Naive thymus-derived CD4-positive, alpha-beta T cell (primary cell): ENCODE results near the gene SUFU. TPM values are rescaled to one million over a fixed set of nuclear protein-coding genes. Genes with fewer than 3 reads are reported as not detected.
A peak's percentile ranks its signal among the peaks of the same experiment; 100 is the strongest.

Experiments used
- ATAC-seq: fragments of 150-1000 bp; cut with Tn5 transposase; 2 replicates; pipeline ENCODE4 v1.10.0; 2021; ENCODE audit warnings: mild to moderate bottlenecking, moderate library complexity
- CTCF ChIA-PET: fragments of 350-600 bp; sonication (Branson Sonifier 250); formaldehyde crosslinking; loops from one replicate; lab custom pipeline; 2021; ENCODE audit warnings: antibody characterized with exemption; lab: Charles Lee
- POLR2A ChIA-PET: fragments of 350-600 bp; sonication (Branson Sonifier 250); formaldehyde crosslinking; loops from one replicate; lab custom pipeline; 2021; ENCODE audit warnings: antibody characterized with exemption, inconsistent platforms; lab: Charles Lee
- DNase-seq, 9 donors: peaks; one replicate each; pipeline versions ENCODE4 v3.0.0 to v3.0.0-alpha.2; 2020 to 2022; ENCODE audit warnings: mixed read lengths in 1 of 9
- H3K27ac ChIP-seq: one replicate; pipeline ENCODE4 v1.7.0; 2013; ENCODE audit warnings: mild to moderate bottlenecking, low read depth, low read length, moderate library complexity
- H3K27me3 ChIP-seq, 2 donors: one replicate each; pipeline ENCODE4 v1.7.0; 2013; ENCODE audit warnings: low read length in 2 of 2, mild to moderate bottlenecking in 2 of 2, moderate library complexity in 2 of 2; ENCODE audit not compliant: control insufficient read depth in 2 of 2, insufficient read depth in 2 of 2
- H3K36me3 ChIP-seq, 3 experiments: 1 replicate in 2 of 3; 2 replicates in 1 of 3; pipeline ENCODE4 v1.7.0; 2013; ENCODE audit warnings: low read length in 3 of 3, mild to moderate bottlenecking in 3 of 3, moderate library complexity in 1 of 3; ENCODE audit not compliant: insufficient read depth in 3 of 3, control insufficient read depth in 2 of 3
- H3K4me1 ChIP-seq, 2 donors: one replicate each; pipeline ENCODE4 v1.7.0; 2013; ENCODE audit warnings: low read length in 2 of 2, mild to moderate bottlenecking in 2 of 2, moderate library complexity in 1 of 2; ENCODE audit not compliant: control insufficient read depth in 2 of 2, insufficient read depth in 2 of 2
- H3K4me3 ChIP-seq: 2 replicates; pipeline ENCODE4 v1.7.0; 2013; ENCODE audit warnings: mild to moderate bottlenecking, low read length
- H3K9me3 ChIP-seq, 3 experiments: 1 replicate in 2 of 3; 2 replicates in 1 of 3; pipeline ENCODE4 v1.7.0; 2013; ENCODE audit warnings: low read length in 3 of 3; ENCODE audit not compliant: control insufficient read depth in 2 of 3
- H3K27ac Mint-ChIP-seq, 9 donors: one replicate each; pipeline ENCODE4 v1.8.0; 2020 to 2022; ENCODE audit warnings: mixed read lengths in 9 of 9, mild to moderate bottlenecking in 8 of 9, moderate library complexity in 5 of 9, inconsistent platforms in 2 of 9
- H3K27me3 Mint-ChIP-seq, 5 donors: one replicate each; pipeline ENCODE4 v1.8.0; 2021 to 2022; ENCODE audit warnings: mixed read lengths in 5 of 5, mild to moderate bottlenecking in 1 of 5
- H3K36me3 Mint-ChIP-seq, 5 donors: one replicate each; pipeline ENCODE4 v1.8.0; 2020 to 2022; ENCODE audit warnings: mixed read lengths in 5 of 5, mild to moderate bottlenecking in 3 of 5, inconsistent platforms in 1 of 5
- H3K4me1 Mint-ChIP-seq, 7 donors: one replicate each; pipeline ENCODE4 v1.8.0; 2020 to 2022; ENCODE audit warnings: mixed read lengths in 7 of 7, mild to moderate bottlenecking in 3 of 7, inconsistent platforms in 1 of 7
- H3K4me3 Mint-ChIP-seq, 10 donors: one replicate each; pipeline ENCODE4 v1.8.0; 2020 to 2022; ENCODE audit warnings: mild to moderate bottlenecking in 10 of 10, mixed read lengths in 10 of 10, moderate library complexity in 6 of 10, inconsistent platforms in 2 of 10
- H3K9me3 Mint-ChIP-seq, 11 donors: one replicate each; pipeline ENCODE4 v1.8.0; 2020 to 2022; ENCODE audit warnings: mixed read lengths in 11 of 11, mild to moderate bottlenecking in 4 of 11, inconsistent platforms in 1 of 11, moderate library complexity in 1 of 11
- intact Hi-C, 2 donors: fragments of 100-400 bp; cut with micrococcal nuclease; formaldehyde crosslinking; loops; one replicate each; pipeline ENCODE4 v1.15.1; 2023
- polyA plus RNA-seq, 2 donors: library from polyadenylated mRNA; unstranded; fragments of 300-500 nt; fragmentation: Illumina TruSeq; gene quantifications; one replicate each; pipeline ENCODE4 v1.2.3, GENCODE V29; 2021
- total RNA-seq, 6 experiments: library from RNA in 5 of 6; stranded (reverse) in 5 of 6; gene quantifications; 1 replicate in 5 of 6; 2 replicates in 1 of 6; pipeline ENCODE4 v1.2.3 and lab custom pipeline; 2021 to 2026

Gene SUFU
- total and polyA plus RNA-seq, 7 experiments from 2014 or later: 2.9 to 17.5 (median 14.4) TPM

DNA sequence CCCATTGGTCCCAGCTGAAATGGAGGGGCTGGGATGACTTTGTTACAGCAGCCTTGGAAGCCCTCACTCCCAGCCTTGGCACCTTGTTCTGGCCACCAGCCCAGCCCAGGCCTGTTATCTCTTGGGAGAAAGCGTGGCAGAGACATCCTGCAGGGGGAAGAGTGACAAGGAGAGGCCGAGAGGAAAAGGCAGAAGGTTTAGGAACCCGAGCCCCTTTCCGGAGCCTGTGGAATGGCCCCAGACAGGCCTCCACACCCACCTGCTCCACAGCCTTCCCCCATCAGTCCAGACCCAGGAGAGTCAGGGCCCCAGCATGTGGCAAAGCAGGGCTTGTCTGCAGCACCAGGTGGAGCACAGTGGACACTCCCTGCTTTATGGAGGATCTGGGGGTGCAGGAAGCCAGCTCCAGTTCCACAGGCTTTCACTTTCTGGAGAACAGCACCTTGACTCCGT is 116.4 kb downstream of the SUFU start:
- no peak overlapping the region for H3K4me3 ChIP-seq
- POLR2A ChIA-PET: no interaction called here
- peak overlapping the region in 1 of 9 donors; percentile 36 for H3K27ac Mint-ChIP-seq
- DNase-seq: no peak
- peaks cover 0 to 1% (median 0%) of the 10 kb centered on the region in 11 donors for H3K9me3 Mint-ChIP-seq
- H3K27ac ChIP-seq: no peak overlapping the region
- H3K4me1 Mint-ChIP-seq: peaks cover 0 to 3% (median 0%) of the 10 kb centered on the region in 7 donors
- CTCF ChIA-PET: no interaction called here
- ATAC-seq: no peak
- no peaks in the 10 kb centered on the region for H3K27me3 ChIP-seq
- H3K4me1 ChIP-seq: no peaks in the 10 kb centered on the region
- peaks cover 0 to 67% (median 5%) of the 10 kb centered on the region in 3 experiments for H3K36me3 ChIP-seq
- peaks cover 0 to 22% (median 5%) of the 10 kb centered on the region in 5 donors for H3K36me3 Mint-ChIP-seq
- no peaks in the 10 kb centered on the region for H3K27me3 Mint-ChIP-seq
- H3K4me3 Mint-ChIP-seq: no peak overlapping the region
- H3K9me3 ChIP-seq: no peaks in the 10 kb centered on the region
- intact Hi-C loops: no loop called here

- H3K27me3 ChIP-seq: no peaks in the 10 kb centered on the region
- POLR2A ChIA-PET: no interaction called here
- no peaks in the 10 kb centered on the region for H3K4me1 ChIP-seq
- no peaks in the 10 kb centered on the region for H3K27me3 Mint-ChIP-seq
- peaks cover 0 to 1% (median 0%) of the 10 kb centered on the region in 11 donors for H3K9me3 Mint-ChIP-seq
- H3K4me3 ChIP-seq: no peak overlapping the region
- no peaks in the 10 kb centered on the region for H3K9me3 ChIP-seq
- peak overlapping the region in 4 of 9 donors; percentile 22 to 86 (median 42) for H3K27ac Mint-ChIP-seq
- peaks cover 0 to 22% (median 5%) of the 10 kb centered on the region in 5 donors for H3K36me3 Mint-ChIP-seq
- no peak overlapping the region for H3K27ac ChIP-seq
- intact Hi-C loops: no loop called here
- CTCF ChIA-PET: no interaction called here
- no peak overlapping the region for H3K4me3 Mint-ChIP-seq
- peaks cover 0 to 61% (median 5%) of the 10 kb centered on the region in 3 experiments for H3K36me3 ChIP-seq
- peaks cover 0 to 3% (median 0%) of the 10 kb centered on the region in 7 donors for H3K4me1 Mint-ChIP-seq
- DNase-seq (no peak), ATAC-seq (no peak)
These were observed 117.0 kb downstream of the SUFU start for GRCh38 chr10:102620591-102621442.

DNA sequence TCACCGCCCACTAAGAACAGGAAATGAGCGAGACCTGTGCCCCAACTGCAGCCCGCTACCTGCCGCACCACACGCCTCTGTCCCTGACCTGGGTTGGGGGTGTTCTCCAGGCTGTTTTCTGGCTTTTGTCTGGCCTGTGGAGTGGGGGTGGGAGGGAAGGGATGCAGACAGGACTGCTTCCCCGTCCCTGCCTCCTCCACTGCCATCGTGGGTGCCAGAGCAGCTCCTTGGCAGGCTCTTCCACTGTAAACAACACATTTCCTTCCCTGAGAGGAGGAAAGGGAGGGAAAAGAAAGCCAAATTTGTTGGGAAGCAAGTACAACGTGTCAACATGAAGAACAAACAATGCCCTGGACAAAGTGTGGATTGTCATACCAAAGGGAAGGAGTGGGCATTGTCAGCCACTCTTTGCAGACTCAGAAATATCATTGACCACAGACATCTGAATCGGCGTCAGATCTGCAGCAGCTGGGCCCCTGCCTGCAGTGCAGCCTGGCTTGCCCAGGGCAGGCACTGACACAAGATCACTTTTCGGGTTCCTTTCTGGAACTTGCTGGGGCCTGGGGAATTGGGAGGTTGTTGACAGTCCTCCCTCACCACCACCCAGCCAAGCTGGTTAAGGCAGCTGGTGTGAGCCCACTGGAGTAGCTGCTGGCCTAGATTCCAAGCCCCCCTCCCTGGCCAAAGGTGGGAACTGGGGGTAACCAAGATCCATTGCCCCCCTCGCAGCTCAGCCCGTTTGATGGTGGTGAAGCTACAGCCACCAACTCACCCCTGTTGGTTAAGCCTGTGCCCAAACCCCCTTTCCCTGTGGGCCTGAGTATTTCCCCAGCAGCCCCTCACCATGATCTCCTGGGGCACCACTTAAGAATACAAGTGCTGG is 117.9 kb downstream of the SUFU start:
- Histone ChIP-seq H3K4me1 (no peaks in the 10 kb centered on the region), H3K9me3 (no peaks in the 10 kb centered on the region), H3K4me3 (no peak overlapping the region), H3K36me3 (peaks cover 0 to 53% (median 5%) of the 10 kb centered on the region in 3 experiments), H3K27ac (no peak overlapping the region), H3K27me3 (no peaks in the 10 kb centered on the region)
- DNase-seq (no peak), ATAC-seq (no peak)
- Mint-ChIP-seq H3K36me3 (peaks cover 0 to 20% (median 4%) of the 10 kb centered on the region in 5 donors), H3K27ac (peak overlapping the region in 2 of 9 donors; percentile 48 to 86), H3K9me3 (peaks cover 0 to 1% (median 0%) of the 10 kb centered on the region in 11 donors), H3K4me1 (no peaks in the 10 kb centered on the region), H3K27me3 (no peaks in the 10 kb centered on the region), H3K4me3 (no peak overlapping the region)
- POLR2A ChIA-PET: interaction anchor here (0.7 kb wide), 1 partner anchor 139 kb away, joined by 3 read pairs; no protein-coding TSS in a partner anchor
- intact Hi-C loops: no loop called here
- CTCF ChIA-PET: no interaction called here

DNA sequence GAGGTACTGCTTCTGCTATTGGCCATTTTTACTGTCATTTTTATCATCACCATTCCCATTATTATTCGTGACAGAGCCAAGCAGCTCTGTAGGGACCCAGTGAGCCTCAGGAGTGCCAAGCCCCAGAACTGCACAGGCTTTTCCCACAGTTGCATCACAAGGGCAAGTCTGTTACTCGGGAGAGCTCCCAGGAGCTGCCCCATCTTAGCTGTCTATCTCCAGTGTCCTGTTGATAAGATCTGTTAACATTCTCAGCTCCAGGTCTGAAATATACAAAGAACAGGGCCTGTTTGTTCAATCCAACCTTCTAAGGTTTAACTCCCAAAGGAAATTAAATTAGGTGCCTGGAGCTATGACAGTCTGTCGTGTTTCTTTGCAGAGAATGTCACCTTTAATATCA is 120.3 kb downstream of the SUFU start:
- H3K9me3 ChIP-seq: no peaks in the 10 kb centered on the region
- H3K4me1 Mint-ChIP-seq: no peaks in the 10 kb centered on the region
- ATAC-seq (no peak), DNase-seq (no peak)
- intact Hi-C loops: no loop called here
- H3K36me3 Mint-ChIP-seq: no peaks in the 10 kb centered on the region
- no peaks in the 10 kb centered on the region for H3K27me3 Mint-ChIP-seq
- no peak overlapping the region for H3K27ac ChIP-seq
- peaks cover 0 to 1% (median 0%) of the 10 kb centered on the region in 11 donors for H3K9me3 Mint-ChIP-seq
- ChIA-PET POLR2A (interaction anchor here (0.7 to 1.3 kb wide), 2 partner anchors 20 to 70 kb away, joined by 3 to 5 read pairs; partner anchors contain the start of gene TRIM8), CTCF (interaction anchor here (0.7 kb wide), 1 partner anchor 84 kb away, joined by 3 read pairs; no protein-coding TSS in a partner anchor)
- no peaks in the 10 kb centered on the region for H3K27me3 ChIP-seq
- peaks cover 0 to 38% (median 0%) of the 10 kb centered on the region in 3 experiments for H3K36me3 ChIP-seq
- no peak overlapping the region for H3K4me3 ChIP-seq
- H3K4me3 Mint-ChIP-seq: no peak overlapping the region
- H3K27ac Mint-ChIP-seq: peak overlapping the region in 2 of 9 donors; percentile 8 to 70
- no peaks in the 10 kb centered on the region for H3K4me1 ChIP-seq

DNA sequence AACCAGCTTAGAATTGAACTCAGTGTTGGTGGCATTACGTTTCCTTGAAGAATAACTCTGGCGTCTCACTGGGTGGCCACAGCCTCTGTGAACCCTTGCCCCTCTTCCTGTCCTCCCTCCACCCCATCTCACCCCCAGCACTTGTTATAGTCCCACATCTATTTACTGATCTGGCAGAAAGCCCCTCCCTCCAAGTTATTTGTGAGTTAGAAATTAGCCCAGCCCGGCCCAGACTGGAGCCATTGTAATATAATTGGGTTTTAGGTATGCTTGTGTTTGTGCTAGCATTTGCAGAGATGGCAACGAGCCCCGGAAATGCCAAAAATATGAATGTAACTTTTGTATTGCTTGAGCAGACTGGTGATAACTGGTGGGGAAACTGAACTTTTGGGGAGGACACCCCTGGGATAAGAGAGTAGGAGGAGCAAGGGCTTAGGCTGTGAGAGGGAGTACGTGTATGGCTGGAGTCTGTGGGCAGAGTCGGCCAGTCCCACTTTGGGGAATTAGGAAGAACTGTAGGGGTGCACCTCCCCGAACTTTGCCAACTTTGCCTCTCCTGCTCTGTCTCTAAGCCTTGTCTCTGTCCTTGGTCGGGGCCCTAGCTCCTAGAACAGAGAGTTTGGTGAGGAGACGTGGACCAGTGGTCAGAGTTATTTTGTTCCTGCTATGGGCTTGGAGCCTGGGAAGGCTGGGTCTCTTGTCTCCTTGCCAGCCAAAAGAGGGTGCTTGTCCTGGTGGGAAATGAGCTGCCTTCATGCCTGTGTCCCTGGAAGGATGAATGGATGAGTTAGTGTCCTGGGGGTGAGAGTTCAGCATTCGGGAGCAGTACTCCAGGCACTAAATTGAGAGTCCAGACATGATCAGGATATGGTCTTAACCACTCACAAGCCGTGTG is 121.2 kb downstream of the SUFU start:
- Mint-ChIP-seq H3K36me3 (no peaks in the 10 kb centered on the region), H3K9me3 (peaks cover 0 to 1% (median 0%) of the 10 kb centered on the region in 11 donors), H3K4me3 (no peak overlapping the region), H3K27me3 (no peaks in the 10 kb centered on the region), H3K27ac (peak overlapping the region in 4 of 9 donors; percentile 44 to 78 (median 70)), H3K4me1 (no peaks in the 10 kb centered on the region)
- intact Hi-C loops: no loop called here
- ChIA-PET CTCF (no interaction called here), POLR2A (interaction anchor here (0.7 to 1.3 kb wide), 2 partner anchors 19 to 71 kb away, joined by 3 to 5 read pairs; partner anchors contain the start of gene TRIM8)
- no peak for ATAC-seq
- no peak overlapping the region for H3K27ac ChIP-seq
- no peaks in the 10 kb centered on the region for H3K9me3 ChIP-seq
- DNase-seq: no peak
- no peaks in the 10 kb centered on the region for H3K27me3 ChIP-seq
- H3K36me3 ChIP-seq: peaks cover 0 to 38% (median 0%) of the 10 kb centered on the region in 3 experiments
- H3K4me1 ChIP-seq: no peaks in the 10 kb centered on the region
- H3K4me3 ChIP-seq: no peak overlapping the region
